ENCODE data around the gene MYO3B.

MYO3B gene

GRCh38 chr2:170165129-170165528 lies 12.8 kb upstream of the MYO3B start:
- H3K27me3 ChIP-seq (ENCODE audit: control insufficient read depth, insufficient read depth, low read length): no peaks in the 10 kb centered on the region
- no peak overlapping the region for H3K4me3 ChIP-seq (ENCODE audit: low read depth, low read length)
- H3K9ac ChIP-seq (ENCODE audit: low read depth, low read length): no peak overlapping the region
- no peaks in the 10 kb centered on the region for H3K9me3 ChIP-seq (ENCODE audit: control insufficient read depth, insufficient read depth, low read length)
- no peaks in the 10 kb centered on the region for H3K4me1 ChIP-seq (ENCODE audit: control insufficient read depth, insufficient read depth, low read length)
- no peaks in the 10 kb centered on the region for H3K36me3 ChIP-seq (ENCODE audit: control insufficient read depth, insufficient read depth, low read length)

GRCh38 chr2:170166735-170167134 lies 11.2 kb upstream of the MYO3B start:
- no peak overlapping the region for H3K9ac ChIP-seq (ENCODE audit: low read depth, low read length)
- no peaks in the 10 kb centered on the region for H3K27me3 ChIP-seq (ENCODE audit: control insufficient read depth, insufficient read depth, low read length)
- no peaks in the 10 kb centered on the region for H3K9me3 ChIP-seq (ENCODE audit: control insufficient read depth, insufficient read depth, low read length)
- H3K4me1 ChIP-seq (ENCODE audit: control insufficient read depth, insufficient read depth, low read length): peaks cover 4% of the 10 kb centered on the region
- no peaks in the 10 kb centered on the region for H3K36me3 ChIP-seq (ENCODE audit: control insufficient read depth, insufficient read depth, low read length)
- H3K4me3 ChIP-seq (ENCODE audit: low read depth, low read length): no peak overlapping the region

GRCh38 chr2:170170281-170171040 lies 7.5 kb upstream of the MYO3B start:
- no peaks in the 10 kb centered on the region for H3K36me3 ChIP-seq (ENCODE audit: control insufficient read depth, insufficient read depth, low read length)
- H3K4me3 ChIP-seq (ENCODE audit: low read depth, low read length): no peak overlapping the region
- no peaks in the 10 kb centered on the region for H3K9me3 ChIP-seq (ENCODE audit: control insufficient read depth, insufficient read depth, low read length)
- H3K4me1 ChIP-seq (ENCODE audit: control insufficient read depth, insufficient read depth, low read length): peaks cover 4% of the 10 kb centered on the region
- H3K27me3 ChIP-seq (ENCODE audit: control insufficient read depth, insufficient read depth, low read length): no peaks in the 10 kb centered on the region
- no peak overlapping the region for H3K9ac ChIP-seq (ENCODE audit: low read depth, low read length)

- H3K36me3 ChIP-seq (ENCODE audit: control insufficient read depth, insufficient read depth, low read length): no peaks in the 10 kb centered on the region
Observed at GRCh38 chr2:170176212-170176611, 1.7 kb upstream of the MYO3B start.

GRCh38 chr2:170180031-170180566 lies 2.2 kb downstream of the MYO3B start:
- Histone ChIP-seq H3K9ac (ENCODE audit: low read depth, low read length) (no peak overlapping the region), H3K4me3 (ENCODE audit: low read depth, low read length) (no peak overlapping the region), H3K9me3 (ENCODE audit: control insufficient read depth, insufficient read depth, low read length) (no peaks in the 10 kb centered on the region), H3K4me1 (ENCODE audit: control insufficient read depth, insufficient read depth, low read length) (peaks cover 7% of the 10 kb centered on the region), H3K36me3 (ENCODE audit: control insufficient read depth, insufficient read depth, low read length) (no peaks in the 10 kb centered on the region), H3K27me3 (ENCODE audit: control insufficient read depth, insufficient read depth, low read length) (no peaks in the 10 kb centered on the region)

More at GRCh38 chr2:170176212-170176611, 1.7 kb upstream of the MYO3B start:
- Histone ChIP-seq H3K9ac (ENCODE audit: low read depth, low read length) (no peak overlapping the region), H3K9me3 (ENCODE audit: control insufficient read depth, insufficient read depth, low read length) (no peaks in the 10 kb centered on the region), H3K27me3 (ENCODE audit: control insufficient read depth, insufficient read depth, low read length) (no peaks in the 10 kb centered on the region), H3K4me1 (ENCODE audit: control insufficient read depth, insufficient read depth, low read length) (peaks cover 7% of the 10 kb centered on the region), H3K4me3 (ENCODE audit: low read depth, low read length) (no peak overlapping the region)

- H3K36me3 ChIP-seq (ENCODE audit: control insufficient read depth, insufficient read depth, low read length): no peaks in the 10 kb centered on the region
- no peak overlapping the region for H3K4me3 ChIP-seq (ENCODE audit: low read depth, low read length)
- H3K9ac ChIP-seq (ENCODE audit: low read depth, low read length): no peak overlapping the region
- H3K27me3 ChIP-seq (ENCODE audit: control insufficient read depth, insufficient read depth, low read length): no peaks in the 10 kb centered on the region
- peaks cover 6% of the 10 kb centered on the region for H3K4me1 ChIP-seq (ENCODE audit: control insufficient read depth, insufficient read depth, low read length)
- H3K9me3 ChIP-seq (ENCODE audit: control insufficient read depth, insufficient read depth, low read length): no peaks in the 10 kb centered on the region
Observed at GRCh38 chr2:170181602-170182001, 3.7 kb downstream of the MYO3B start.

GRCh38 chr2:170185319-170185718 lies 7.4 kb downstream of the MYO3B start:
- no peaks in the 10 kb centered on the region for H3K27me3 ChIP-seq (ENCODE audit: control insufficient read depth, insufficient read depth, low read length)
- H3K9me3 ChIP-seq (ENCODE audit: control insufficient read depth, insufficient read depth, low read length): no peaks in the 10 kb centered on the region
- H3K4me1 ChIP-seq (ENCODE audit: control insufficient read depth, insufficient read depth, low read length): peaks cover under 1% of the 10 kb centered on the region
- no peaks in the 10 kb centered on the region for H3K36me3 ChIP-seq (ENCODE audit: control insufficient read depth, insufficient read depth, low read length)
- H3K9ac ChIP-seq (ENCODE audit: low read depth, low read length): no peak overlapping the region
- H3K4me3 ChIP-seq (ENCODE audit: low read depth, low read length): no peak overlapping the region

- Histone ChIP-seq H3K27me3 (ENCODE audit: control insufficient read depth, insufficient read depth, low read length) (no peaks in the 10 kb centered on the region), H3K4me1 (ENCODE audit: control insufficient read depth, insufficient read depth, low read length) (no peaks in the 10 kb centered on the region), H3K9ac (ENCODE audit: low read depth, low read length) (no peak overlapping the region), H3K9me3 (ENCODE audit: control insufficient read depth, insufficient read depth, low read length) (no peaks in the 10 kb centered on the region), H3K4me3 (ENCODE audit: low read depth, low read length) (no peak overlapping the region), H3K36me3 (ENCODE audit: control insufficient read depth, insufficient read depth, low read length) (no peaks in the 10 kb centered on the region)
Observed at GRCh38 chr2:170189757-170190156, 11.8 kb downstream of the MYO3B start.

- H3K4me3 ChIP-seq (ENCODE audit: low read depth, low read length): no peak overlapping the region
- no peak overlapping the region for H3K9ac ChIP-seq (ENCODE audit: low read depth, low read length)
- H3K36me3 ChIP-seq (ENCODE audit: control insufficient read depth, insufficient read depth, low read length): no peaks in the 10 kb centered on the region
- H3K9me3 ChIP-seq (ENCODE audit: control insufficient read depth, insufficient read depth, low read length): no peaks in the 10 kb centered on the region
- H3K27me3 ChIP-seq (ENCODE audit: control insufficient read depth, insufficient read depth, low read length): no peaks in the 10 kb centered on the region
- H3K4me1 ChIP-seq (ENCODE audit: control insufficient read depth, insufficient read depth, low read length): no peaks in the 10 kb centered on the region
Observed at GRCh38 chr2:170190172-170190571, 12.2 kb downstream of the MYO3B start.

GRCh38 chr2:170191166-170191866 lies 13.4 kb downstream of the MYO3B start:
- H3K9me3 ChIP-seq (ENCODE audit: control insufficient read depth, insufficient read depth, low read length): no peaks in the 10 kb centered on the region
- no peaks in the 10 kb centered on the region for H3K36me3 ChIP-seq (ENCODE audit: control insufficient read depth, insufficient read depth, low read length)
- H3K4me1 ChIP-seq (ENCODE audit: control insufficient read depth, insufficient read depth, low read length): no peaks in the 10 kb centered on the region
- H3K27me3 ChIP-seq (ENCODE audit: control insufficient read depth, insufficient read depth, low read length): no peaks in the 10 kb centered on the region
- no peak overlapping the region for H3K9ac ChIP-seq (ENCODE audit: low read depth, low read length)
- H3K4me3 ChIP-seq (ENCODE audit: low read depth, low read length): no peak overlapping the region

- Histone ChIP-seq H3K36me3 (ENCODE audit: control insufficient read depth, insufficient read depth, low read length) (no peaks in the 10 kb centered on the region), H3K4me3 (ENCODE audit: low read depth, low read length) (no peak overlapping the region), H3K9me3 (ENCODE audit: control insufficient read depth, insufficient read depth, low read length) (no peaks in the 10 kb centered on the region), H3K9ac (ENCODE audit: low read depth, low read length) (no peak overlapping the region), H3K27me3 (ENCODE audit: control insufficient read depth, insufficient read depth, low read length) (no peaks in the 10 kb centered on the region), H3K4me1 (ENCODE audit: control insufficient read depth, insufficient read depth, low read length) (no peaks in the 10 kb centered on the region)
Observed at GRCh38 chr2:170196963-170197362, 19.0 kb downstream of the MYO3B start.

GRCh38 chr2:170201275-170201674 lies 23.3 kb downstream of the MYO3B start:
- Histone ChIP-seq H3K27me3 (ENCODE audit: control insufficient read depth, insufficient read depth, low read length) (no peaks in the 10 kb centered on the region), H3K9me3 (ENCODE audit: control insufficient read depth, insufficient read depth, low read length) (no peaks in the 10 kb centered on the region), H3K9ac (ENCODE audit: low read depth, low read length) (no peak overlapping the region)

More at GRCh38 chr2:170201275-170201674, 23.3 kb downstream of the MYO3B start:
- H3K36me3 ChIP-seq (ENCODE audit: control insufficient read depth, insufficient read depth, low read length): no peaks in the 10 kb centered on the region
- H3K4me3 ChIP-seq (ENCODE audit: low read depth, low read length): no peak overlapping the region
- H3K4me1 ChIP-seq (ENCODE audit: control insufficient read depth, insufficient read depth, low read length): no peaks in the 10 kb centered on the region

Data from iPS-15b (cell line).